Lung (tissue), 12 donors: ENCODE data around the gene CYS1. TPM values are rescaled to one million over a fixed set of nuclear protein-coding genes. Genes with fewer than 3 reads are reported as not detected.

Experiments used
- ATAC-seq: fragments of 200-7000 bp; cut with Tn5 transposase; one replicate; pipeline ENCODE4 v1.9.1; 2020; ENCODE audit warnings: moderate number of reproducible peaks; ENCODE audit not compliant: insufficient read depth, low FRiP score
- DNase-seq, 3 donors: peaks; one replicate each; pipeline ENCODE4 v3.0.0-alpha.2; 2013 to 2017
- H3K27ac ChIP-seq, 2 donors: one replicate each; pipeline ENCODE4 v1.5.1; 2013; ENCODE audit warnings: mild to moderate bottlenecking in 2 of 2, moderate library complexity in 2 of 2, control low read depth in 1 of 2, inconsistent platforms in 1 of 2, low read depth in 1 of 2, low read length in 1 of 2
- H3K27me3 ChIP-seq, 3 donors: one replicate each; pipeline ENCODE4 v1.5.1; 2013; ENCODE audit warnings: low read length in 2 of 3; ENCODE audit not compliant: control insufficient read depth in 3 of 3, insufficient read depth in 3 of 3
- H3K36me3 ChIP-seq, 4 donors: one replicate each; pipeline ENCODE4 v1.5.1; 2013; ENCODE audit warnings: low read length in 4 of 4, mild to moderate bottlenecking in 1 of 4, moderate library complexity in 1 of 4; ENCODE audit not compliant: control insufficient read depth in 4 of 4, insufficient read depth in 4 of 4
- H3K4me1 ChIP-seq, 5 donors: one replicate each; pipeline ENCODE4 v1.5.1; 2013; ENCODE audit warnings: low read length in 5 of 5, mild to moderate bottlenecking in 2 of 5, moderate library complexity in 1 of 5; ENCODE audit not compliant: control insufficient read depth in 5 of 5, insufficient read depth in 5 of 5
- H3K4me3 ChIP-seq: one replicate; pipeline ENCODE4 v1.5.1; 2013; ENCODE audit warnings: mild to moderate bottlenecking, control low read depth, moderate library complexity
- H3K9ac ChIP-seq, 2 donors: one replicate each; pipeline ENCODE4 v1.5.1; 2013; ENCODE audit warnings: low read length in 2 of 2, control low read depth in 1 of 2; ENCODE audit not compliant: insufficient read depth in 1 of 2
- H3K9me3 ChIP-seq, 4 donors: one replicate each; pipeline ENCODE4 v1.5.1; 2013; ENCODE audit warnings: low read length in 3 of 4, mild to moderate bottlenecking in 1 of 4, moderate library complexity in 1 of 4; ENCODE audit not compliant: control insufficient read depth in 4 of 4, insufficient read depth in 3 of 4
- WGBS, 2 donors: extraction: QIAGEN DNeasy Blood & Tissue Kit; methylation state at CpG; one replicate each; pipeline ENCODE4 v1.1.7; 2013; 5-methylcytosine and 5-hydroxymethylcytosine counted together
- polyA plus RNA-seq, 2 donors: library from polyadenylated mRNA; stranded (reverse); fragments of 200-250 nt; gene quantifications; one replicate each; pipeline ENCODE4 v1.2.1, GENCODE V29; 2013
- total RNA-seq, 2 donors: library from RNA; depleted of rRNA in 1 of 2; stranded (reverse); fragments of >200 nt in 1 of 2; gene quantifications; one replicate each; pipeline ENCODE4 v1.2.1, GENCODE V29; 2014 to 2021
- TF ChIP-seq, protein P1 (sequence below): IDR thresholded peaks from 2 replicates; pipeline ENCODE4 v1.5.1; 2012; ENCODE audit warnings: mild to moderate bottlenecking; ENCODE audit errors: control extremely low read depth, extremely low read depth
- donor health status: control.
- donor health status: control.
- donor health status: Bipolar disorder and iron deficiency.
- donor health status: healthy.
- donor health status: DM: yes; HTN: yes; CAD: no.

CYS1 gene
- total and polyA plus RNA-seq, 4 donors = 0.35 to 5.1 (median 1.0) TPM

DNA sequence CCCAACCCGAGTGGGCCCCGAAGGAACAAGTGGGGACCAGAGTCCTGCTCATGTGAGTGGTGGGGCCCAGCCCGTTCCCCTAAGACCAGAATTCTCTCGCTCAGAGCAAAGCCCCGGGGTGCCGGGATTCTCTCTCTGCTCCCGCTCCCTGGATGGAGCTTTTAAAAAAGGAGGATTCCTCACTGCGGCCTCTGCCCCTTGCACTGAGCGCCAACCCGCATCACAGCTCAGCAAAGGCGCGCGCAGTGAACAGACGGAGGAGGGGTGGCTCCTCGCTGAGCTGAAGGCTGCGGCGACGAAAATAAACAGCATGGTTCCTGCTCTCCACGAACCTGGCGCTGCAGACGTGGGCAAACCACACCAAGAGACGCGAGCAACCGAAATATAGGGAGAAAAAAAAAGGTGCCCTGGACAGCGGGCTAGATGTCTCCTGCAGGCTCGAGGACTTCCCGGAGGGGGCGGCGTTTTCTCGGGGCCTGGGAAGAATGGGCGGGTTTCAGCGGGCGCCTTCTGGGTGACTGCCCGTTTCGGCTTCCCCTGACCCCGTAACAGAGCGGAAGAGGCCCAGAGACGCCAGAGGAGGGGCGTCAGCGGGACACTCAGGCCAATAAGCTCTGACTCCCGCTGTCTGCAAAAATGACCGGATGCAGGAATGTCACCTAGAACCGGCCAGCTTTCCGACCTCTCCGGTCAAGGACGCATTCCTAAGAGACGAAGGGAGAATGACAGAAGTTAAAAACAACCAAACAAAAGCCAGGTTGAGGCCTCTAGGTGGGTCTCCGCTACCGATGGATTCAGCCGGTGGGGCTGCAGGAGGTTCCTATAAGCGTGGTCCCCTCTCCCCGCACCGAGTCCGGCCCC lies 37.7 kb downstream of the CYS1 start:
- DNase-seq (peak; percentile 89 to 94 (median 91)), ATAC-seq (peak; percentile 16)
- H3K9me3 ChIP-seq = no peaks in the 10 kb centered on the region
- H3K4me1 ChIP-seq = peaks cover 4 to 16% (median 8%) of the 10 kb centered on the region in 5 donors
- TF ChIP-seq, protein P1, sequence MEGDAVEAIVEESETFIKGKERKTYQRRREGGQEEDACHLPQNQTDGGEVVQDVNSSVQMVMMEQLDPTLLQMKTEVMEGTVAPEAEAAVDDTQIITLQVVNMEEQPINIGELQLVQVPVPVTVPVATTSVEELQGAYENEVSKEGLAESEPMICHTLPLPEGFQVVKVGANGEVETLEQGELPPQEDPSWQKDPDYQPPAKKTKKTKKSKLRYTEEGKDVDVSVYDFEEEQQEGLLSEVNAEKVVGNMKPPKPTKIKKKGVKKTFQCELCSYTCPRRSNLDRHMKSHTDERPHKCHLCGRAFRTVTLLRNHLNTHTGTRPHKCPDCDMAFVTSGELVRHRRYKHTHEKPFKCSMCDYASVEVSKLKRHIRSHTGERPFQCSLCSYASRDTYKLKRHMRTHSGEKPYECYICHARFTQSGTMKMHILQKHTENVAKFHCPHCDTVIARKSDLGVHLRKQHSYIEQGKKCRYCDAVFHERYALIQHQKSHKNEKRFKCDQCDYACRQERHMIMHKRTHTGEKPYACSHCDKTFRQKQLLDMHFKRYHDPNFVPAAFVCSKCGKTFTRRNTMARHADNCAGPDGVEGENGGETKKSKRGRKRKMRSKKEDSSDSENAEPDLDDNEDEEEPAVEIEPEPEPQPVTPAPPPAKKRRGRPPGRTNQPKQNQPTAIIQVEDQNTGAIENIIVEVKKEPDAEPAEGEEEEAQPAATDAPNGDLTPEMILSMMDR = no peak
- peak overlapping the region; percentile 17 for H3K4me3 ChIP-seq
- peak overlapping the region; percentile 16 to 84 for H3K9ac ChIP-seq
- H3K36me3 ChIP-seq = peaks cover 0 to 16% (median 1%) of the 10 kb centered on the region in 4 donors
- H3K27ac ChIP-seq = peak overlapping the region; percentile 81 to 97
- no peaks in the 10 kb centered on the region for H3K27me3 ChIP-seq
- 11 to 24% methylated on average over 54 of the region's 54 CpGs for WGBS, 2 donors

DNA sequence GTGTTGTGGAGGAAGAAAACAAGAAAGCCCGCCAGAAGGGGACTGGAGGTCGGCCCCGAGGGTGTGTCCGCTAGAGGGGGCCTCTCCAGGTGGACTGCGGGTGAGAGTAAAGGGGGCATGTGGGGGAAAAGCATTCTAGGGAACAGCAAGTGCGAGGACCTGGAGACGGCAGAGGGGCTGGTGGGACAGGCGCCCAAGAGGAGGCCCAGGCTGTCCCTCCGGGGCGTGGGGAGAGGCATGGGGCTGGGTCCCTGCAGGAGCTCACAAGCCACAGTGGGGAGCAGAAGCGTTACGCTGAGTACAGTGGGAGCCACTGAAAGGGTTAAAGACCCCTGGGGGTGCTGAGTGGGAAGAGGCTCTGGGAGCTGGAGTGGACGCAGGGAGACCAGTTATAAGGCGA lies 38.5 kb downstream of the CYS1 start:
- H3K4me3 ChIP-seq = no peak overlapping the region
- no peak for DNase-seq

DNA sequence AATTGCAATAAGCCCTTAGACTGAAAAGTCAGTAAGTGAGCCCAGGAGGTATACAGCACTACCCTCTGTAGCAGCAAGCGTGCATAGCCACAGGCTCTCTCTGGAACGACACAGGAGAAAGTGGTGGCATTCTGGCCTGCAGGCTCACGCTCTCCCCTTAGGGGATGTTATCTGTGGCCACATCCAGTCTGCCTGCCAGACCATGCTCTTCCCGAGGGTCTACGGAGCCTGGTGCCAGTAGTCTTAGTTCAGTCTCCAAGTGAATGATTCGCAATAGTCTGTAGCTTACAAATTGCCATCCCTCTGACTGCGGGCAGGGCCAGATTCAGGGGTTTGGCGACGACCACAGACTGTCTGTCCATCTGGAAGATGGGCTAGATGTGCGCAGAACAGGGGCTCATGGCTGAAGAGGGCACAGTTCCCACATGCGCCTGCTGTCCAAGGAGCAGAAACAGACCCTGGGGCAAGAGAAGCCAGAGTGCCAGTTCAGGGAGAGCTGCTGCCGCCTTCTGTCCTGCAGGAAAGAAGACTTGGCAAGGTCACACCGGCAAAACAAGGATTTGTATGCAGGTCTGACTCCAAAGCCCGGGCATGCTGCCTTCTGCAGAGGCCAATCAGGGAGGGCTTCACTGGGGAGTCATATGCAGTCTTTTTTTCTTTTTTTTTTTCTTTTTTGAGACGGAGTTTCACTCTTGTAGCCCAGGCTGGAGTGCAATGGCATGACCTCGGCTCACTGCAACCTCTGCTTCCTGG lies 40.4 kb downstream of the CYS1 start:
- no peak overlapping the region for H3K9ac ChIP-seq
- H3K27me3 ChIP-seq = no peaks in the 10 kb centered on the region
- 72 to 91% methylated on average over 16 of the region's 16 CpGs for WGBS, 2 donors
- no peak overlapping the region for H3K4me3 ChIP-seq
- TF ChIP-seq, protein P1 = no peak
- ATAC-seq (no peak), DNase-seq (no peak)
- peaks cover 4 to 29% (median 14%) of the 10 kb centered on the region in 5 donors for H3K4me1 ChIP-seq
- peak overlapping the region in 1 of 2 donors; percentile 70 for H3K27ac ChIP-seq
- H3K36me3 ChIP-seq = no peaks in the 10 kb centered on the region
- no peaks in the 10 kb centered on the region for H3K9me3 ChIP-seq

More for the DNA sequence above, 38.5 kb downstream of the CYS1 start:
- Histone ChIP-seq H3K27ac (peak overlapping the region; percentile 81 to 97), H3K9me3 (no peaks in the 10 kb centered on the region), H3K9ac (no peak overlapping the region), H3K36me3 (peaks cover 0 to 10% (median 0%) of the 10 kb centered on the region in 4 donors), H3K27me3 (no peaks in the 10 kb centered on the region), H3K4me1 (peaks cover 4 to 24% (median 9%) of the 10 kb centered on the region in 5 donors)
- ATAC-seq = no peak
- WGBS, 2 donors = 88 to 89% methylated on average over 13 to 14 of the region's 14 CpGs
- TF ChIP-seq, protein P1 = no peak
